Progenitor cell of endocrine pancreas (in vitro differentiated cells): ENCODE results near the gene MGP. TPM values are rescaled to one million over a fixed set of nuclear protein-coding genes. Genes with fewer than 3 reads are reported as not detected.

Experiments used
- DNase-seq: peaks from one replicate; pipeline ENCODE4 v3.0.0; 2021; ENCODE audit warnings: low spot score; ENCODE audit not compliant: unreplicated experiment
- H3K27ac Mint-ChIP-seq: 2 replicates; pipeline ENCODE4 v1.8.0; 2021; ENCODE audit warnings: mild to moderate bottlenecking, moderate library complexity, mixed read lengths
- H3K27me3 Mint-ChIP-seq: 2 replicates; pipeline ENCODE4 v1.8.0; 2021; ENCODE audit warnings: mixed read lengths
- H3K36me3 Mint-ChIP-seq: 2 replicates; pipeline ENCODE4 v1.8.0; 2022; ENCODE audit warnings: mixed read lengths; ENCODE audit not compliant: insufficient read depth
- H3K4me1 Mint-ChIP-seq: 2 replicates; pipeline ENCODE4 v1.8.0; 2021; ENCODE audit warnings: low read depth, mixed read lengths
- H3K4me3 Mint-ChIP-seq: 2 replicates; pipeline ENCODE4 v1.8.0; 2021; ENCODE audit warnings: low read depth, mild to moderate bottlenecking, moderate library complexity, mixed read lengths
- H3K9me3 Mint-ChIP-seq: 2 replicates; pipeline ENCODE4 v1.8.0; 2021; ENCODE audit warnings: low read depth, mixed read lengths
- total RNA-seq: library from RNA; stranded (reverse); gene quantifications from 2 replicates; pipeline ENCODE4 v1.2.1, GENCODE V29; 2021
- TF ChIP-seq, protein P1 (sequence below): fragments of 200-600 bp; sonication (generic); IDR thresholded peaks from one replicate; pipeline ENCODE4 v1.5.0; 2021; ENCODE audit warnings: antibody characterized with exemption, mild to moderate bottlenecking; ENCODE audit not compliant: unreplicated experiment

The MGP gene
- total RNA-seq, 1 donor from 2014 or later = not detected

DNA sequence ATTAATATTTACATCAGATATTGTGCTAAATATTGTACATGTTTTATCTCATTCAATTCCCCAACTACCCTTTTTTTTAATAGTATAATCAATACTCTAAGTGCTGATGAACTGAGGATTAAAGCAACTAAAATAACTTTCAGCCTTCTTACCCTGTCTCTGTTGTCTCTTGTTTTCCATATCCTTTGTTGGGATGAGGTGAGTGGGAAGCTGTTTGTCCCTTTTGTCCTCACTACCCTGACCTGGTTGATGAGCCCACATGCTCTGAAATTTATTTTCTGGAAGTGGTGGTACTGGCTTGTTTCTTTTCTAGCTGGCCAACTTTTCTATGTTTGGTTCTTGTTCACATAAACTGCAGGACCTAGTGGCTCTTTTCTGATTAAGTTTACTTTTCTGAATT is 32.8 kb downstream of the MGP start:
- no peak overlapping the region for H3K4me3 Mint-ChIP-seq
- H3K36me3 Mint-ChIP-seq = no peaks in the 10 kb centered on the region
- H3K27ac Mint-ChIP-seq = no peak overlapping the region

DNA sequence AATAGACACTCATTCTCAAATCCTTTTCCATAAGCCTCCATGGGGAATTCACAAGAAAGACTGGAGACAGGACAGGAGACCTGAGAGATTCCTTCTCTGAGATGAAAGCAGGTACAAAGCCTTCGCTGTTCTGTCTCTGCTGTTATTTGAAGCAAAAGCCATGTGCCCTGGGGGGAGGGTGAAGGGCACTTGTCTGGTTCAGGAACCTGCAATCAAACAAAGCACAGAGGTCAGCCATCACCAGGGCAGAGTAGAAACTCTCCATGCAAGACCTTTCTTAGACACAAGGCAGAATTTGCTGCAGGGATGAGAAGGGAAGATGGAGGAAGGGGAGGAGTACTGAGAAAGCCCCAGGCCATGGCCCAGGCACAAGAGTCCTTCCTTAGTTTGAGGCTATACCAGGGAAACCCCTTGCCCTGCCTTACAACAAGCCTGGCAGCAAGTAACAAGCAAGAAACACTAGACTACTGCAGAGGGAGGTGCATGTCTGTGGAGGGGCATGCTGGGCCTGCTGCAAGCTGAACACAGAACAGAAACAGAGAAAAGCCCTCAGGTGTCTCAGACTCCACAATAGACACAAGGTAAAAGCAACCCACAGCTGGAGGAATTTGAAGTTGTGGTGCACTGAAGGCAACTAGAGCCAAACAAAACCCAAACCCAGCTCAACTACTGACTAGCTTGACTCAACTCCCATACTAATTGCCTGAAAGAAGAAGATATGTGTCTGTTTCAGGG is 34.6 kb downstream of the MGP start:
- no peaks in the 10 kb centered on the region for H3K36me3 Mint-ChIP-seq
- H3K9me3 Mint-ChIP-seq = no peaks in the 10 kb centered on the region
- no peak for DNase-seq
- no peak overlapping the region for H3K27ac Mint-ChIP-seq
- H3K27me3 Mint-ChIP-seq = no peaks in the 10 kb centered on the region
- H3K4me3 Mint-ChIP-seq = no peak overlapping the region
- TF ChIP-seq, protein P1, sequence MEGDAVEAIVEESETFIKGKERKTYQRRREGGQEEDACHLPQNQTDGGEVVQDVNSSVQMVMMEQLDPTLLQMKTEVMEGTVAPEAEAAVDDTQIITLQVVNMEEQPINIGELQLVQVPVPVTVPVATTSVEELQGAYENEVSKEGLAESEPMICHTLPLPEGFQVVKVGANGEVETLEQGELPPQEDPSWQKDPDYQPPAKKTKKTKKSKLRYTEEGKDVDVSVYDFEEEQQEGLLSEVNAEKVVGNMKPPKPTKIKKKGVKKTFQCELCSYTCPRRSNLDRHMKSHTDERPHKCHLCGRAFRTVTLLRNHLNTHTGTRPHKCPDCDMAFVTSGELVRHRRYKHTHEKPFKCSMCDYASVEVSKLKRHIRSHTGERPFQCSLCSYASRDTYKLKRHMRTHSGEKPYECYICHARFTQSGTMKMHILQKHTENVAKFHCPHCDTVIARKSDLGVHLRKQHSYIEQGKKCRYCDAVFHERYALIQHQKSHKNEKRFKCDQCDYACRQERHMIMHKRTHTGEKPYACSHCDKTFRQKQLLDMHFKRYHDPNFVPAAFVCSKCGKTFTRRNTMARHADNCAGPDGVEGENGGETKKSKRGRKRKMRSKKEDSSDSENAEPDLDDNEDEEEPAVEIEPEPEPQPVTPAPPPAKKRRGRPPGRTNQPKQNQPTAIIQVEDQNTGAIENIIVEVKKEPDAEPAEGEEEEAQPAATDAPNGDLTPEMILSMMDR = no peak
- H3K4me1 Mint-ChIP-seq = peaks cover 16% of the 10 kb centered on the region

More for the DNA sequence above, 32.8 kb downstream of the MGP start:
- H3K9me3 Mint-ChIP-seq = peaks cover 11% of the 10 kb centered on the region
- peaks cover 10% of the 10 kb centered on the region for H3K4me1 Mint-ChIP-seq
- DNase-seq = no peak
- TF ChIP-seq, protein P1 = no peak
- H3K27me3 Mint-ChIP-seq = no peaks in the 10 kb centered on the region

DNA sequence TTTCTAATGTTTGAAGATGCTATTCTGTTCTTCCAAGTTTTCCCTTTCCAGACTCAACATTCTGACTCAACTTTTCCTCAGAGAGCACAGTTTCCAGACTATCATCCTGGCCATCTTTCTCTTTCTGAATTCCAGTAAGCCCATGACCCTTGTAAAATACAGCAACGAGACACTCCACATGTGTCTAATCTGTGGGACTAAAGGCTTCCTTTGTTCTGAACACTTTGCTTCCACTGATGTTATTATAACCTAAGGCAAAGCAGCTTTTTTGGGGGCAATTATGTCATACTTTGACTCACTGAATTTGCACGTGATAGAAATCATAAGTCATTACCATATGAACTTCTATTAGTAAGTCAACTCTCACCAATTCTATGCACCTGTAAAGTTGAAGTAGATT is 36.0 kb downstream of the MGP start:
- Mint-ChIP-seq H3K36me3 (no peaks in the 10 kb centered on the region), H3K4me1 (peaks cover 14% of the 10 kb centered on the region), H3K27ac (no peak overlapping the region), H3K9me3 (no peaks in the 10 kb centered on the region), H3K4me3 (no peak overlapping the region), H3K27me3 (no peaks in the 10 kb centered on the region)
- no peak for DNase-seq
- TF ChIP-seq, protein P1 = no peak

- Mint-ChIP-seq H3K27me3 (no peaks in the 10 kb centered on the region), H3K27ac (no peak overlapping the region), H3K4me3 (no peak overlapping the region), H3K9me3 (no peaks in the 10 kb centered on the region), H3K36me3 (no peaks in the 10 kb centered on the region), H3K4me1 (peaks cover 21% of the 10 kb centered on the region)
- TF ChIP-seq, protein P1 = no peak
- DNase-seq = no peak
Measured at GRCh38 chr12:14846876-14847580, 38.6 kb downstream of the MGP start.

- Mint-ChIP-seq H3K4me3 (no peak overlapping the region), H3K4me1 (peaks cover 26% of the 10 kb centered on the region), H3K9me3 (no peaks in the 10 kb centered on the region), H3K27ac (no peak overlapping the region), H3K27me3 (no peaks in the 10 kb centered on the region), H3K36me3 (no peaks in the 10 kb centered on the region)
- TF ChIP-seq, protein P1 = no peak
- no peak for DNase-seq
Measured at GRCh38 chr12:14846042-14846587, 39.5 kb downstream of the MGP start.
